D721Med (cell line): ENCODE results near the gene KDM4C.

Experiments
- DNase-seq: peaks from one replicate; pipeline ENCODE4 v3.0.0; 2011; ENCODE audit warnings: low spot score; ENCODE audit not compliant: insufficient read length
- FAIRE-seq: peaks from 2 replicates; lab custom pipeline; 2011; peaks lifted over from hg19 to GRCh38; lab: Jason Lieb, UNC
- TF ChIP-seq, protein P1 (sequence below): IDR thresholded peaks from 2 replicates; pipeline ENCODE4 v1.5.1; 2012; ENCODE audit warnings: mild to moderate bottlenecking, control low read depth; ENCODE audit not compliant: insufficient read depth; ENCODE audit errors: missing control alignments

KDM4C gene

DNA sequence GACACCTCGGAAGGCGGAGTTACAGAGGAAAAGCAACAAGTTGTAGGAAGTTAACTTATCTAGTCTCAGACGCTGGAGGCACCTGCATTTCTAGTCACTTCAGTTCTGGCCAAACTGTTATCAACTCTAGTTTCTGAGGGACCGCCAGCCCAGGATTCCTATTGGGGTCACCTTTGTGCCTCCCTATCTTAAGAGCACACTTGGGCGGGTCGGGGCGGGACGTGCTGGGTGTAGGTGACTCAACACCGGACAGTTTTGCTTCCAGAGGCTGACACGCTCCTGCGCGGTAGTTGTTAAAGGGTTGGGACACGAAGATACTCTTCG lies 679 bp upstream of the KDM4C start:
- TF ChIP-seq, protein P1, sequence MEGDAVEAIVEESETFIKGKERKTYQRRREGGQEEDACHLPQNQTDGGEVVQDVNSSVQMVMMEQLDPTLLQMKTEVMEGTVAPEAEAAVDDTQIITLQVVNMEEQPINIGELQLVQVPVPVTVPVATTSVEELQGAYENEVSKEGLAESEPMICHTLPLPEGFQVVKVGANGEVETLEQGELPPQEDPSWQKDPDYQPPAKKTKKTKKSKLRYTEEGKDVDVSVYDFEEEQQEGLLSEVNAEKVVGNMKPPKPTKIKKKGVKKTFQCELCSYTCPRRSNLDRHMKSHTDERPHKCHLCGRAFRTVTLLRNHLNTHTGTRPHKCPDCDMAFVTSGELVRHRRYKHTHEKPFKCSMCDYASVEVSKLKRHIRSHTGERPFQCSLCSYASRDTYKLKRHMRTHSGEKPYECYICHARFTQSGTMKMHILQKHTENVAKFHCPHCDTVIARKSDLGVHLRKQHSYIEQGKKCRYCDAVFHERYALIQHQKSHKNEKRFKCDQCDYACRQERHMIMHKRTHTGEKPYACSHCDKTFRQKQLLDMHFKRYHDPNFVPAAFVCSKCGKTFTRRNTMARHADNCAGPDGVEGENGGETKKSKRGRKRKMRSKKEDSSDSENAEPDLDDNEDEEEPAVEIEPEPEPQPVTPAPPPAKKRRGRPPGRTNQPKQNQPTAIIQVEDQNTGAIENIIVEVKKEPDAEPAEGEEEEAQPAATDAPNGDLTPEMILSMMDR: no peak
- DNase-seq: no peak
- no peak for FAIRE-seq

DNA sequence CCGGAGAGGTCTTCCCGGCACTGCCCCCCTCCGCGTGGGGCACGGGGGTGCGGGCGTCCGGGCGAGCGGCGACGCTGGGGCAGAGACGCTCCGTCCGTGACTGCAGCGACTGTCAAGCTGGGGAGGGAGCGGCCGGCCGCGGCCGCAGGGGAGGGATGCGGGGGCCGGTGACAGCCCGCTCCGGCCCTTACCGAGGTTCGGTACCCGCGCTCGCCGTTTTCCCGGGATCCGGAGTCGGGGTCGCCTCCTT lies 400 bp downstream of the KDM4C start:
- TF ChIP-seq, protein P1: no peak
- FAIRE-seq (no peak), DNase-seq (no peak)

DNA sequence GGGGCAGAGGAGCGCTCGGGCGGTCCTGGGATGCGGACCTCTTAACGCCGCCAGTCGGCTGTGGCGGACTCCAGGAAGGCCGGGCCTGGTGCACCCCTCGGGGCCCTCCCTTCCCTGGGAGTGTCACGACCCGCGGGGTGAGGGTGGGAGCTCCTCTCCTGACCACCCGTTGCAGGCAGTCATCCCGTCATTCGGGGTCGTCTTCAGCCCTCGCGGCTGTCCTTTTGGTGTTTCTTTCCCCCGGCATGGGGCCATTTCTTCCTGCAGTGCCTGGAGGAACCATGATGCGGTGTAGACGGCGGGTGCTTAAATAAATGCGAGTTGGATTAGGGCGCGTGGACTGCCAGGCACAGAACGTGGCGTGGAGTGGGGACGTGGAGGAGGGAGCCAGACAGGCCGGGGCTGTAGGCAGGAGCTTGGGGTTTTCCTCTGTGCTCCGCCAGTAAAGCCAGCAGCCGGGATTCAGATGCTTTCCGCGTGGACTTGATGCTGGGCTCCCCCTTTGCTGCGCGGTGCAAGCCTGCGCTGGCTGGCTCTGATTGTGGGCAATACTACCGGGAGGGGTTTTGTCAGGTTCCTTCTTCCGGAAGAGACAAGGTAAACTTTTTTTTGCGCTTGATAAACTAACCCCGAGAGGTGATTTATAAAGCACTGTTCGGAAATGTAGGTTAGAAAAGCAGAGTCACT lies 868 bp downstream of the KDM4C start:
- FAIRE-seq: no peak
- TF ChIP-seq, protein P1: no peak
- DNase-seq: no peak

DNA sequence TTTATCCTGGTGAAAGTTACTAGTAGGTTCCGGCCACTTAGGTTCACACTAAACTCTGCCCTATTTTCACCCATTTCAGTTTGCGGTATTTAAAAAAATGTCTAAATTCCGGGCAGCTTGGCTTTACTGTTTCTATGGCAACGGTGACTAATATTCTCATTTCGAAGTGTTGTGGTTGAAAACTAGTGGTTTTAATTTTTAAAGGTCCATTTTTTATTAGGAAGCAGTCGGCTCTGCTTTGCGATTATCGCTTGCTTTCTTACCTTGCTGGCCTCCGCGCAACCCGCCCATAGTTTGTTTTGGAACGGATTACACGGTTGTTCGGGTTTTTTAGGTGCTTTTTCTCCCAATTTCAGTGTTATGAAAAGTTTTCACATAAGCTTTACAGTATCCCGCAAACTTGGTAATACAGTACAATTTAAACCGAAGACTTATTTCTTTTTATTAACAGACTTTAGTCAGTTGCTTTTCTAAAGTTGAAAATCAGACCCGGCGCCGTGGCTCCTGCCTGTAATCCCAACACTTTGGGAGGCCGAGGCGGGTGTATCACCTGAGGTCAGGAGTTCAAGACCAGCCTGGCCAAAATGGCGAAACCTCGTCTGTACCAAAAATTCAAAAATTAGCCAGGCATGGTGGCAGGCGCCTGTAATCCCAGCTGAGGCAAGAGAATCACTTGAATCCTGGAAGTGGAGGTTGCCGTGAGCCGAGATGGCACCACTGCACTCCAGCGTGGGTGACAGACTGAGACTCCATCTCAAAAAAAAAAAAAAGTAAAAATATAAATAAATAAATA lies 1.6 kb downstream of the KDM4C start:
- no peak for DNase-seq
- TF ChIP-seq, protein P1: no peak
- no peak for FAIRE-seq

DNA sequence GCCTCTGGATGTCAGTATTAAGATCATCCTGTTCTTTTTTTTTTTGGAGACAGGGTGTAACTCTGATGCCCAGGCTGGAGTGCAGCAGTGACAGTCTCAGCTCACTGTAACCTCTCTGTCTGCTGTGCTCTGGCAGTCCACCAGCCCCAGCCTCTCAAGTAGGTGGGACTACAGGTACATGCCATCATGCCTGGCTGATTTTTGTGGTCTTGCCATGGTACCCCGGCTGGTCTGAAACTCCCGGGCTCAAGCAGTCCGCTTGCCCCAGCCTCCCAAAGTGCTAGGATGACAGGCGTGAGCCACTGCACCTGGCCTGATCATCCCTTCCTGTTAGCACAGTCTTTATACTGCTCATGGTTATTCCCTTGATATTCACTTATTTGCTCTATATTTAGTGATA lies 3.5 kb downstream of the KDM4C start:
- FAIRE-seq: no peak
- TF ChIP-seq, protein P1: no peak
- DNase-seq: no peak

DNA sequence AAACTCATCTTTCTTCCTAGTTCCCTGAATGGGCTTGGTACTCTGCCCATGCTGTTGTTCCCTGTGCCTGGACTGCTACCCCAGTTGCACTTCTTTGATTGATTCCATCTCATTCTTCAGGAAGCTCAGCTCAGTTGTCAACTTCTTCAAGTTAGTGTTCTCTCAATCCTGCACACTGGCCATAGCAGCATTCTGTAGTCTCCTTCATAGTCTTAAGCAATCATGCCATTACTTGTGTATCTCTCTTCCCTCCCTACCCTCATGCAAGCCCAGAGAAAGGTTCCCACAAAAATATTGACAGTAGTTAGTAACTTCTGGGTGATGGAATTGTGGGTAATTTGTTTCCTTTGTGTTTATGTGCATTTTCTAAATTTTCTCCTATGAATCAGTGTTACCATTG lies 5.5 kb downstream of the KDM4C start:
- no peak for FAIRE-seq
- TF ChIP-seq, protein P1: no peak
- no peak for DNase-seq

DNA sequence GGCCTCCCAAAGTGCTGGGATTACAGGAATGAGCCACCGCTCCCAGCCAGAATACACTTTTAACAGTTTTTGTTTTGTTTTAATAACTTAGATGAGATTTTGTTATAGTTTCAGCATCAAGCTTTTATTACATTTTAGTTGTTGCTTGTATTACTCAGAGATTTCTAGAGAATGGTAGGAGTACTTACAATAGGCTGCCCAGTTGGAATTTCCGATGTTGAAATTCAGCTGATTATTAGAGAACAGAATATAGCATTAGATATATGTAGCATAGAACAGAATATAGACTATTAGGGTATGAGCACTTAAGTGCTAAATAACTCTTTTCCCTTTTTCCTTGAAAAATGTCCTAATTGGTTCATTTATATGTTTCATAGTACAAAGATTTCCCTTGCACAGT lies 6.2 kb downstream of the KDM4C start:
- no peak for FAIRE-seq
- no peak for DNase-seq
- TF ChIP-seq, protein P1: no peak
